ENCODE results near the gene ELFN1. TPM values are rescaled to one million over a fixed set of nuclear protein-coding genes. Genes with fewer than 3 reads are reported as not detected.

ELFN1 gene
- total RNA-seq, 1 donor: 1.6 TPM

DNA sequence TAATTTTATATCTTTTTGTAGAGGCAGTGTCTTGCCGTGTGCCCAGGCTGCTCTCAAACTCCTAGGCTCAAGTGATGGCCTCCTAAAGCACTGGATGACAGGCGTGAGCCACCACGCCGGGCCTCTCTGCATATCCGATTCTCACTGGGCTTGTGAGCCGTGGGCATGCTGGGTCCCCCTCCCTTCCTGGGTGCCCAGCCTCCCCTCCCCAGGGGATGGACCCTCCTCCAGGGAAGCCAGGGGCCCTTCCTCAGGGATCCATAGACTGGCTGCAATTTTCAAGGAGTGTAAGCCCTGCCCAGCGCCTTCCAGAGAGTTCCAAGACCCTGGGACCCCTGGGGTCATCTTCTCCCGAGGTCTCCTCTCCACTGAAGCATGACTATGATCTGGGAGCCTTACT, 23.7 kb upstream of the ELFN1 start:
- no peak overlapping the region for H3K4me3 ChIP-seq (ENCODE audit: low read depth, low read length)
- TF ChIP-seq, protein P1, sequence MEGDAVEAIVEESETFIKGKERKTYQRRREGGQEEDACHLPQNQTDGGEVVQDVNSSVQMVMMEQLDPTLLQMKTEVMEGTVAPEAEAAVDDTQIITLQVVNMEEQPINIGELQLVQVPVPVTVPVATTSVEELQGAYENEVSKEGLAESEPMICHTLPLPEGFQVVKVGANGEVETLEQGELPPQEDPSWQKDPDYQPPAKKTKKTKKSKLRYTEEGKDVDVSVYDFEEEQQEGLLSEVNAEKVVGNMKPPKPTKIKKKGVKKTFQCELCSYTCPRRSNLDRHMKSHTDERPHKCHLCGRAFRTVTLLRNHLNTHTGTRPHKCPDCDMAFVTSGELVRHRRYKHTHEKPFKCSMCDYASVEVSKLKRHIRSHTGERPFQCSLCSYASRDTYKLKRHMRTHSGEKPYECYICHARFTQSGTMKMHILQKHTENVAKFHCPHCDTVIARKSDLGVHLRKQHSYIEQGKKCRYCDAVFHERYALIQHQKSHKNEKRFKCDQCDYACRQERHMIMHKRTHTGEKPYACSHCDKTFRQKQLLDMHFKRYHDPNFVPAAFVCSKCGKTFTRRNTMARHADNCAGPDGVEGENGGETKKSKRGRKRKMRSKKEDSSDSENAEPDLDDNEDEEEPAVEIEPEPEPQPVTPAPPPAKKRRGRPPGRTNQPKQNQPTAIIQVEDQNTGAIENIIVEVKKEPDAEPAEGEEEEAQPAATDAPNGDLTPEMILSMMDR (IDR thresholded peaks at IDR 0.05; ENCODE audit: insufficient read depth, low read length): no peak
- DNase-seq (ENCODE audit: low read depth): no peak

DNA sequence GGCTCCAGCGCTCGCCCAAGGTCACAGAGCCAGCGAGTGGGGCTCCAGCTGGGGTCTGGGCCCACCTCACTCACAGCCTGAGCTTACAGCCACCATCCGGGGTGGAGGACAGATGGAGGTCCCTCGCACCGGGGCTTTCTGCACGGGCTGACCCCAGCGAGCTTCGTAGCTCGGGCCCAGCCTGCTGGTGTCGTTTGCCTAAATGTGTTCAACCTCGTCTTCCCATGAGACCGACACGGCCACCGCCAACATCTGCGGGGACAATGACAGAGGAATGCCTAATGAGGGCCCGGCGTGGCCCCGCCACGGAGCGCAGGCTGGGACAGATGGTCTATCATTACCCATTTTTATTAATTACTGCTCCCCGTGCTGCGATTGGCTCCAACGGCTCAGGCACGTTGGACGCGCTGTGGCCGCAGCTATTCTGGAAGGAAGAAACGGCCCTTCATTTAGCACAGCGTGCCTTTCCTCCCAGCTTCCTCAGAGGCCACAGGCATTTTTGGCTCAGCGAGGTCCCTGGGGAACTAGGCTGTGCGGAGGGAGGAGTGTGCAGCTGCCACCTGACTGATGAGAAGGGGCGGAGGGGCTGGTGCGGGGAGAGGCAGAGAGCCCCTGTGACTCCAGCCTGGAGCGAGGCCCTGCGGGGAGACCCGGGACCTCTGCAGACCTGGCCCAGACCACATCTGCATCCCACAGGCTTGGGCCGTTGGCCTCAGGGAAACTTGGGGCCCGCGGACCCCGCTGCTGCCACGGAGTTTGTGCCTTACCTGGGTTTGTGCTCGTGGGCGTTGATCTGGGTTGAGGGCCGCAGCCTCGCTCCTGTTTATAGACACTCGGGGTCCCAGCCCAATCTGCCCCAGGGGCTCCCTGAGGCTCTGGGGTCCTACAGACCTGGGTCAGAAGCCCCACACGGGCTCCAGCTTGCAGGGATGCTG, 22.9 kb upstream of the ELFN1 start:
- TF ChIP-seq, protein P1 (IDR thresholded peaks at IDR 0.05; ENCODE audit: insufficient read depth, low read length): no peak
- no peak overlapping the region for H3K4me3 ChIP-seq (ENCODE audit: low read depth, low read length)
- peak; percentile 79 for DNase-seq (ENCODE audit: low read depth)

DNA sequence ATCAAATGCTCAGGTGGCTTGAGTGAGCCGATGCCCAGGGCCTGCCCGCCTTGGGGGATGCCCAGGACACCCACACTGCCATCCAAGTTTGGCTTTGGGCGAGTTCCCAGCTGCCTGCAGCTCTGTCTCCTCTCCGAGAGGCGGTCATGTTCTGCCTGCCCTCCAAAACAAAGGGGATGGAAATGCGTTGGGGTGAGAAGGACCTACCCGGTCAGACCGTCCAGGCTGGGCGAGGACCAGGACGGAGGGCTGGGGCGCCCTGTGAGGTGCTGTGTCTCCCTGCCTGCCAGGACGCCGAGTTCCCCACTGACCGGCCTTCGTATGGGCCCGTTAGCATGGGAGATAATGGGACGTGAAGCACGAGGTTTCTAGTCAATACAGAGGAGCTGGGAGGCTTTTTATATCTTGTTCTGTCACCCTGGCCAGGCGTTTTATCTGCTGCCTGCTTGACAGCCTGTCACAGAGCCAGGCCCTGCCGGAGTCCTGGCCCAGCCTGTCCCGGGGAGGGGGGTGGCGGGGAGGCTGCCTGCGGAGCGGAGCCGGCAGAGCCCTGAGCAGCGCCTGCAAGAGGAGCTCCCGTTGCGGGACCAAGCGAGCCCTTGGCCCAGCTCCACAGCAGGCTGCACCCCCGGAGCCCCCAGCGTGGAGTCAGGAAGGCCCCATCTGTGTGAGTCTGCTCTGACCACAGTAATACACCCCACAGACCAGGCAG, 22.0 kb upstream of the ELFN1 start:
- TF ChIP-seq, protein P1 (IDR thresholded peaks at IDR 0.05; ENCODE audit: insufficient read depth, low read length): no peak
- peak; percentile 27 for DNase-seq (ENCODE audit: low read depth)
- no peak overlapping the region for H3K4me3 ChIP-seq (ENCODE audit: low read depth, low read length)

DNA sequence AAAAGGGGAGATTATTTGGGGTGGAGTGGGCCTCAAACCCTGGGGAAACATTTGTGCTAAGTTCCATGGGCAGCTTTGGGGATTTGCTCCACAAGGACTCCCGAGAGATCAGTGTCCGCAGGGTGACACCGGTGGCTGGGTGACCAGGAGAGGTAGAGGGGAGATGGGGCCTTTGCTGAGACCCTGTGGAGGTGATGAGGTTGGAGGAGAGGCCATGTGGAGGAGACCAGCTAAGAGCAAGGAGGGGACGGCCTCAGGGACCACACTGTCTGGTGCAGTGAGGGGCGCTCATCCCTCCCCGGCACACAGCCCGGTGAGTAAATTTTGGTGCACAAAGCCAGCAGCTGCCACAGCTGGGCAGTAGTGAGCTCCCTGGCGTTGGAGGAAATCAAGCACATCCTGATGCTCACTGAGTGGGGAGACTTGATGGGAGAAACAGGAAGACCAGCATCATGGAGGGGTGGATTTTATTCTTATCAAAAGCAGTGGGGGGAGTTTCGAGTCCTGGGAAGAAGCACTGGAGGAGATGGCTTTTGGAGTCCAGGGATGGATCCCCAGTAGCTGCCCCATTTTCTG, 20.2 kb upstream of the ELFN1 start:
- TF ChIP-seq, protein P1 (IDR thresholded peaks at IDR 0.05; ENCODE audit: insufficient read depth, low read length): no peak
- no peak for DNase-seq (ENCODE audit: low read depth)
- no peak overlapping the region for H3K4me3 ChIP-seq (ENCODE audit: low read depth, low read length)

DNA sequence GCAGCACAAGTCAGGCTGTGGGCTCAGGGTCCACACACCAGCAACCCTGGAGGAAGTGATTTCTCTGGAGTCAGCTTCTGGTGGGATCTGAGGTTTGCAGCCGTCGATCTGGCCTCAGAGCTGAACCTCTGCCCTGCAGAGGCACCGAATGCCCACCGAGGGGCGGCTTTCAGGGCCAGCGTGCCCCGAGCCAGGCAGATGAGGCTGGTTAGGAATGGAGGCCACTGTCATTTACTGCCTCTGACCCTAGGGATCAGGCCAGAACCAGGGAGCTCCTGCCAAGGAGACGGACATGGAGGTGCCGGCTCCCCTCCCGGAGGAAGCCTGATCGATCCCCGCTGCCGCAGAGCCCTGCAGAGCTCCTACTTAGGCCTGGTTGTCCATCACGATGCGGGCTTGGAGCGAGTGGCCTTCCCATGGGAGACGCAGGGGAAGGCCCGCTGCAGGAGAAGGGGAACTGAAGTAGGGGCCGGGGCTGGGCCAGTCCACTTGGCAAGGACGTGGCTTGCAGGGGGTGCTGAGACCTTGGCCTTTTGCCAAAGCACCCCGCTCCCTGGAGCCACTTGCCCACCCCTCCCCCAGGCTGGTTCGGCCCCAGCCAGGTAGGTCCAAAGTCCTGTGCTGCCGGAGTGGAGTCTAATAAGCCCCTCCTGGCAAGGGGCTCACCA, 19.6 kb upstream of the ELFN1 start:
- no peak overlapping the region for H3K4me3 ChIP-seq (ENCODE audit: low read depth, low read length)
- DNase-seq (ENCODE audit: low read depth): no peak
- TF ChIP-seq, protein P1 (IDR thresholded peaks at IDR 0.05; ENCODE audit: insufficient read depth, low read length): no peak

DNA sequence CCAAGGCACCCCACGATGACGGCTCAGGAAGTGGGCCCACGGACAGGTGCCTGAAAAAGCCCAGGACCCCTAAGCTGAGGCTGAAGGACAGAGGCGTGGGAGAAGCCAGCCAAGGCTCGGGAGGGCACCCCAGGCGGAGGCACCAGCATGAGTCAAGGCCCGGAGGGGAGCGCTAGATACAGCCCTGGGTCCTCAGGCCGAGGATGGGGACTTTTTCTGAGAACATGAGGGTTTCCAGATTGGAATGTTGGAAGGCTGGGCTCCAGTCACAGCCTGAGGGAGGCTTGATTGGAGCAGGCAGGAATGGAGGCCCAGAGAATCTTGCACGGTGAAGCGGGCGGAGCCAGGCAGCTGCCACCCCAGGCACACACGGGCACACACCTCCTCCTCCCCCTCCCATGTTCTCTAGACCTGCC, 19.0 kb upstream of the ELFN1 start:
- TF ChIP-seq, protein P1 (IDR thresholded peaks at IDR 0.05; ENCODE audit: insufficient read depth, low read length): no peak
- no peak for DNase-seq (ENCODE audit: low read depth)
- no peak overlapping the region for H3K4me3 ChIP-seq (ENCODE audit: low read depth, low read length)
